Adrenal gland (tissue), 19 donors: ENCODE data around the gene AMT. TPM values are rescaled to one million over a fixed set of nuclear protein-coding genes. Genes with fewer than 3 reads are reported as not detected.
A peak's percentile ranks its signal among the peaks of the same experiment; 100 is the strongest.

ENCODE experiments used
- DNase-seq, 7 donors: peaks; one replicate each; pipeline ENCODE4 v3.0.0-alpha.2; 2019 to 2020
- H3K27ac ChIP-seq, 5 donors: fragments of 200-600 bp; sonication (generic) in 4 of 5; 1 replicate in 3 of 5; 2 replicates in 2 of 5; pipeline versions ENCODE4 v1.5.1 to v1.8.0; 2016 to 2020; ENCODE audit warnings: mild to moderate bottlenecking in 1 of 5
- H3K27me3 ChIP-seq: fragments of 200-600 bp; 2 replicates; pipeline ENCODE4 v1.8.0; 2021
- H3K36me3 ChIP-seq, 2 donors: fragments of 200-600 bp; replicated peaks in 1 of 2; 1 replicate in 1 of 2; 2 replicates in 1 of 2; pipeline versions ENCODE4 v1.5.1 to v1.8.0; 2018 to 2022
- H3K4me1 ChIP-seq, 2 donors: fragments of 200-600 bp; replicated peaks in 1 of 2; 1 replicate in 1 of 2; 2 replicates in 1 of 2; pipeline versions ENCODE4 v1.5.1 to v1.8.0; 2018 to 2021
- H3K4me3 ChIP-seq, 4 donors: fragments of 200-600 bp; sonication (generic) in 3 of 4; one replicate each; pipeline ENCODE4 v1.5.1; 2016 to 2018
- H3K9me3 ChIP-seq, 3 donors: fragments of 200-600 bp; sonication (generic) in 1 of 3; replicated peaks in 1 of 3; 1 replicate in 2 of 3; 2 replicates in 1 of 3; pipeline versions ENCODE4 v1.5.1 to v1.8.0; 2016 to 2021
- POLR2A ChIP-seq, 2 donors: fragments of 450-650 bp; IDR thresholded peaks; one replicate each; pipeline ENCODE4 v1.6.1; 2017; ENCODE audit warnings: antibody characterized with exemption in 2 of 2, mild to moderate bottlenecking in 2 of 2, moderate library complexity in 1 of 2
- WGBS, 4 donors: extraction: QIAGEN DNeasy Blood & Tissue Kit in 2 of 4; methylation state at CpG; one replicate each; pipeline versions ENCODE4 v1.1.5 to v1.1.7; 2013 to 2017; 5-methylcytosine and 5-hydroxymethylcytosine counted together
- intact Hi-C, 2 donors: fragments of 100-400 bp; cut with DNase I; formaldehyde crosslinking; loops; one replicate each; pipeline versions ENCODE4 v1.14.1 to v1.15.0; 2022 to 2023
- long read RNA-seq, 10 donors: library from polyadenylated mRNA in 3 of 10; unstranded in 2 of 10; stranded (forward) in 1 of 10; transcript quantifications; one replicate each; pipeline ENCODE4 v2.0.0 and lab custom pipeline, GENCODE V29; 2021 to 2026
- polyA plus RNA-seq, 3 donors: library from polyadenylated mRNA; stranded (reverse); fragments of 200-250 nt in 2 of 3; fragments of 350-450 nt in 1 of 3; fragmentation: Illumina TruSeq in 1 of 3; extraction: RNeasy Lipid Tissue Mini Kit (QIAGEN cat#74804) in 1 of 3; gene quantifications; one replicate each; pipeline ENCODE4 v1.2.3, GENCODE V29; 2013 to 2014
- total RNA-seq, 9 donors: library from RNA; depleted of rRNA in 4 of 9; stranded (reverse); fragments of >200 nt in 4 of 9; fragments of 120-200 nt in 1 of 9; fragmentation: NEBNext Ultra II Directional in 1 of 9; extraction: Animal tissue kit (Norgen Biotek cat#: 25700) in 1 of 9; gene quantifications; one replicate each; pipeline versions ENCODE4 v1.1.0 to v1.2.4, GENCODE V29; 2013 to 2023
- TF ChIP-seq, protein P1 (sequence below), 6 experiments: fragments of 450-650 bp in 4 of 6; fragments of 200-600 bp in 2 of 6; sonication (generic) in 1 of 6; IDR thresholded peaks; 1 replicate in 5 of 6; 2 replicates in 1 of 6; pipeline versions ENCODE4 v1.5.1 to v1.8.0; 2016 to 2021; ENCODE audit warnings: antibody characterized with exemption in 6 of 6, mild to moderate bottlenecking in 2 of 6, moderate library complexity in 1 of 6
- donor health status: healthy with polysubstance abuse.
- donor health status: Bipolar disorder and iron deficiency.
- donor health status: DM: yes; HTN: yes; CAD: no.
- donor health status: DM: no; HTN: no; CAD: no.
- donor health status: DM: no; HTN: no; CAD: no.
- donor health status: DM: yes; HTN: yes; CAD: no.

Gene AMT
- 10 to 100 TPM in 8 of 9 donors, 1 to 10 TPM in 1; 5.6 to 33.0 (median 20.2) TPM for total RNA-seq
- polyA plus RNA-seq = 10 to 100 TPM; 18.9 to 55.8 (median 22.9) TPM
- long read RNA-seq, donor 1, full-length matches to known transcripts = 24 of 24 reads
- long read RNA-seq, donor 1, partial matches to known transcripts = 0 of 24 reads
- long read RNA-seq, donor 1, other reads (novel, unspliced or antisense) = 0 of 24 reads
- long read RNA-seq, donor 2, full-length matches to known transcripts = 21 of 21 reads
- long read RNA-seq, donor 2, partial matches to known transcripts = 0 of 21 reads
- long read RNA-seq, donor 2, other reads (novel, unspliced or antisense) = 0 of 21 reads
- long read RNA-seq, donor 3, transcript AMT-235 (1 exons, 1,579 nt) = minor isoform, 5 of 14 reads
- long read RNA-seq, donor 3, transcript AMT-201 (9 exons, 2,280 nt) = major isoform, 6 of 14 reads
- long read RNA-seq, donor 3, partial matches to known transcripts = 0 of 14 reads
- long read RNA-seq, donor 3, other reads (novel, unspliced or antisense) = 0 of 14 reads
- long read RNA-seq, donor 4, transcript AMT-201 (9 exons, 2,280 nt) = major isoform, 24 of 33 reads
- long read RNA-seq, donor 4, partial matches to known transcripts = 0 of 33 reads
- long read RNA-seq, donor 4, other reads (novel, unspliced or antisense) = 4 of 33 reads
- long read RNA-seq, donor 5, transcript AMT-221 (9 exons, 2,038 nt) = minor isoform, 13 of 92 reads
- long read RNA-seq, donor 5, transcript AMT-201 (9 exons, 2,280 nt) = major isoform, 51 of 92 reads
- long read RNA-seq, donor 5, partial matches to known transcripts = 4 of 92 reads
- long read RNA-seq, donor 5, other reads (novel, unspliced or antisense) = 4 of 92 reads
- long read RNA-seq, donor 6, transcript AMT-201 (9 exons, 2,280 nt) = major isoform, 16 of 25 reads
- long read RNA-seq, donor 6, partial matches to known transcripts = 0 of 25 reads
- long read RNA-seq, donor 6, other reads (novel, unspliced or antisense) = 2 of 25 reads
- long read RNA-seq, donor 7, transcript AMT-201 (9 exons, 2,280 nt) = major isoform, 8 of 12 reads
- long read RNA-seq, donor 7, partial matches to known transcripts = 0 of 12 reads
- long read RNA-seq, donor 7, other reads (novel, unspliced or antisense) = 0 of 12 reads
- long read RNA-seq, donor 8, full-length matches to known transcripts = 30 of 30 reads
- long read RNA-seq, donor 8, partial matches to known transcripts = 0 of 30 reads
- long read RNA-seq, donor 8, other reads (novel, unspliced or antisense) = 0 of 30 reads
- long read RNA-seq, donor 9, full-length matches to known transcripts = 21 of 21 reads
- long read RNA-seq, donor 9, partial matches to known transcripts = 0 of 21 reads
- long read RNA-seq, donor 9, other reads (novel, unspliced or antisense) = 0 of 21 reads
- long read RNA-seq, donor 10, full-length matches to known transcripts = 16 of 16 reads
- long read RNA-seq, donor 10, partial matches to known transcripts = 0 of 16 reads
- long read RNA-seq, donor 10, other reads (novel, unspliced or antisense) = 0 of 16 reads

GRCh38 chr3:49422379-49423248 lies at the start of gene AMT:
TSS of gene AMT (minus strand) at chr3:49422473. CDS start at chr3:49422450, 23 bp downstream.
- TF ChIP-seq, protein P1, sequence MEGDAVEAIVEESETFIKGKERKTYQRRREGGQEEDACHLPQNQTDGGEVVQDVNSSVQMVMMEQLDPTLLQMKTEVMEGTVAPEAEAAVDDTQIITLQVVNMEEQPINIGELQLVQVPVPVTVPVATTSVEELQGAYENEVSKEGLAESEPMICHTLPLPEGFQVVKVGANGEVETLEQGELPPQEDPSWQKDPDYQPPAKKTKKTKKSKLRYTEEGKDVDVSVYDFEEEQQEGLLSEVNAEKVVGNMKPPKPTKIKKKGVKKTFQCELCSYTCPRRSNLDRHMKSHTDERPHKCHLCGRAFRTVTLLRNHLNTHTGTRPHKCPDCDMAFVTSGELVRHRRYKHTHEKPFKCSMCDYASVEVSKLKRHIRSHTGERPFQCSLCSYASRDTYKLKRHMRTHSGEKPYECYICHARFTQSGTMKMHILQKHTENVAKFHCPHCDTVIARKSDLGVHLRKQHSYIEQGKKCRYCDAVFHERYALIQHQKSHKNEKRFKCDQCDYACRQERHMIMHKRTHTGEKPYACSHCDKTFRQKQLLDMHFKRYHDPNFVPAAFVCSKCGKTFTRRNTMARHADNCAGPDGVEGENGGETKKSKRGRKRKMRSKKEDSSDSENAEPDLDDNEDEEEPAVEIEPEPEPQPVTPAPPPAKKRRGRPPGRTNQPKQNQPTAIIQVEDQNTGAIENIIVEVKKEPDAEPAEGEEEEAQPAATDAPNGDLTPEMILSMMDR (IDR thresholded peaks at IDR 0.05) = no peak
- TF ChIP-seq POLR2A (IDR thresholded peaks at IDR 0.05) = peak in 1 of 2 donors; percentile 14
- Histone ChIP-seq H3K27me3 (no peaks in the 10 kb centered on the region), H3K36me3 (peaks cover 0 to 14% of the 10 kb centered on the region in 2 donors), H3K4me1 (peaks cover 9 to 16% of the 10 kb centered on the region in 2 donors), H3K27ac (peak within 1 kb of the TSS in 3 of 5 donors; percentile 49 to 77 (median 73)), H3K4me3 (peak within 1 kb of the TSS in 2 of 4 donors; percentile 13 to 51), H3K9me3 (no peaks in the 10 kb centered on the region)
- 38 to 73% (median 43%) methylated on average over 5 to 25 of the region's 25 CpGs for WGBS, 4 donors
- peak in 6 of 7 donors; percentile 52 to 82 (median 68) for DNase-seq
- intact Hi-C loops = no loop called here

DNA sequence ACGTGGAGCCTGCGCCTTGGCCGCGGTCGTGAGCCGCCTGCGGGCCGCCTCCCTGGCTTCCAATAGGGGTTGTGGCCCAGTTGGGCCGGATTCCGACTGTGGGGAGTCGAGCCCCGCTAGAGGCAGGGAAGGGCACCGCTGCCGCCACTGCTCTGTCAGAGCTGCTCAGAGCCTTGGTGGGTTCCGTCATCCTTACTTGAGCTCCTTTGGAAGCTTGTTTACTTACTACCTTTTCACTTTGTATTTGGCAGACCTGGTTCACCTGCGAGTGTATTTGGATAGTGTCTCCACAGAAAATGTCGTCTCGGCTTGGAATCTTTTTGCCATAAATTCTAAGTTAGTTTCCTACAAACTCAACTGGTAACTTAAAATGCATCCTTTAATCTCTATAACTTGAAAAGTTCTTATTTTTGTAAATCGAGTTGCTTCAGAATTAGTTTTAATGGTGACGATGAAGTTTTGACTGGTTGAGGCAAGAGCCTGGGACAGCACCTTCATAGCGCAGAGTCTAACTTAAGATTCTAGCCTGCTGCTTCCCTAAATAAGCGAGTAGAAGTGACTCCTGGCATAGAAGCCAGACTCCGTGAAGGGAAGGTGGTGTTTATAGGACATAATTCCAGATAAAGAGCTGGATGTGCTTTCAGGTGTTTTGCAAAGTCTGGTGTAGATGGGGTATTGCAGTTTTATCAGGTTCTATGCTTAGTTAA lies 48.6 kb upstream of the AMT start:
- intact Hi-C loops = no loop called here
- Histone ChIP-seq H3K27me3 (no peaks in the 10 kb centered on the region), H3K9me3 (no peaks in the 10 kb centered on the region), H3K4me1 (peaks cover 32 to 33% of the 10 kb centered on the region in 2 donors), H3K4me3 (peak overlapping the region; percentile 3 to 77 (median 58)), H3K36me3 (no peaks in the 10 kb centered on the region), H3K27ac (peak overlapping the region; percentile 73 to 99 (median 97))
- 4 to 9% (median 4%) methylated on average over 9 to 23 of the region's 23 CpGs for WGBS, 4 donors
- DNase-seq = no peak
- TF ChIP-seq, protein P1 (IDR thresholded peaks at IDR 0.05) = no peak
- TF ChIP-seq POLR2A (IDR thresholded peaks at IDR 0.05) = no peak
